A673 (cell line): ENCODE results near the gene RANBP2.

ENCODE experiments used
- CTCF ChIP-seq: fragments of 300-800, 200-600 bp; sonication (generic); conservative IDR thresholded peaks from 2 replicates; pipeline ENCODE4 v1.5.1; 2017; ENCODE audit warnings: low read depth, mild to moderate bottlenecking, antibody characterized with exemption, low read length, moderate library complexity, mixed read lengths
- EZH2 ChIP-seq: fragments of 200-600 bp; sonication (generic); IDR thresholded peaks from 2 replicates; pipeline ENCODE4 v1.6.1; 2017; ENCODE audit warnings: borderline replicate concordance, low read depth, mild to moderate bottlenecking, mixed read lengths, antibody characterized with exemption, low read length; ENCODE audit not compliant: poor library complexity, severe bottlenecking

GRCh38 chr2:108825254-108825653 lies 106.0 kb downstream of the RANBP2 start:
- TF ChIP-seq CTCF (no peak), EZH2 (no peak)
